M059J (cell line): ENCODE results near the gene FOXD4L5. TPM values are rescaled to one million over a fixed set of nuclear protein-coding genes. Genes with fewer than 3 reads are reported as not detected.
"Not testable (repeated sequence)": the region's sequence is repeated elsewhere in the genome, so short reads cannot be mapped to it uniquely, and the experiment has no call there.

ENCODE experiments used
- DNase-seq: peaks from one replicate; pipeline ENCODE4 v3.0.0-alpha.2; 2012; ENCODE audit warnings: low read depth
- total RNA-seq: library from RNA; depleted of rRNA; stranded (reverse); fragments of >200 nt; shearing (Covaris generic); gene quantifications from 2 replicates; pipeline ENCODE4 v1.2.3, GENCODE V29; 2014; rRNA removed

FOXD4L5 gene
- 0.07 TPM in 1 of 2 replicates, not detected in the other for total RNA-seq

DNA sequence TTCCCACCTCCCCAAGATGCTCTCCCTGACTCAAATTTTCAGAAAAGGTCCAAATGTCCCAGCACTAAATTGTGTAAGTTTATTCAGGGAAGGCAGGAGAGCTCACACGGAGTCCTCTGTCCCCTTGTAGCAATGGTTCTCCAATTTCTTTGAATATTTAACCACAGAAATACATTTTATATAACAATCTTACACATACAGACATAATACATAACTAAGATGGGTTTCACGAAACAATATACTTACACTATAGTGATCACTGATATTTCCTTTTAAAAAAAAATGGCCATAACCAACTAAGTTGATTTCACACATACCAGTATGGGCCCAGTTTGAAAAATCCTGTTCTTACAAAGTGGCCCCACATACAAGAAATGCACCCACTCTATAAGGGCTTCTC lies at the start of gene FOXD4L5:
Gene FOXD4L5 (minus strand): TSS at position 101 of the 400 bp plus-strand sequence. CDS start 832 bp downstream, outside the sequence.
- not testable (repeated sequence) for DNase-seq

- not testable (repeated sequence) for DNase-seq
Observed at GRCh38 chr9:65283943-65284342, 1.1 kb downstream of the FOXD4L5 start.

- DNase-seq = not testable (repeated sequence)
Observed at GRCh38 chr9:65282976-65283375, 2.0 kb downstream of the FOXD4L5 start.
